IMR-90 (cell line): Measurements from ENCODE around the gene TBC1D4. TPM values are rescaled to one million over a fixed set of nuclear protein-coding genes. Genes with fewer than 3 reads are reported as not detected.
A peak's percentile ranks its signal among the peaks of the same experiment; 100 is the strongest.

Source experiments
- ATAC-seq: fragments of 200-7000 bp; cut with Tn5 transposase; 2 replicates; pipeline ENCODE4 v1.9.1; 2020; ENCODE audit warnings: low read depth, mild to moderate bottlenecking, moderate library complexity
- BruUV-seq: library from RNA; stranded (reverse); fragments of 400-500 nt; replicated peaks from 2 replicates; lab custom pipeline; 2021; lab: Mats Ljungman, UMichigan
- CTCF ChIA-PET: fragments of 300-600 bp; formaldehyde crosslinking; extraction: SDS; loops from one replicate; lab custom pipeline; 2021; ENCODE audit warnings: antibody characterized with exemption; lab: Yijun Ruan, JAX
- POLR2A ChIA-PET: fragments of 300-600 bp; sonication (Branson Sonifier 250); formaldehyde crosslinking; loops from one replicate; lab custom pipeline; 2022; ENCODE audit warnings: antibody characterized with exemption; ENCODE audit not compliant: unreplicated experiment; lab: Charles Lee
- DNase-seq: peaks from one replicate; pipeline ENCODE4 v3.0.0; 2013
- H2AFZ ChIP-seq: replicated peaks from 2 replicates; pipeline ENCODE3; 2013; ENCODE audit warnings: low read length, mild to moderate bottlenecking; ENCODE audit not compliant: poor library complexity
- H2AK5ac ChIP-seq: 2 replicates; pipeline ENCODE4 v1.6.1; 2013; ENCODE audit warnings: low read depth, low read length, inconsistent platforms
- H2AK9ac ChIP-seq: replicated peaks from 2 replicates; pipeline ENCODE3; 2013; ENCODE audit warnings: mild to moderate bottlenecking, low read depth, low read length, moderate library complexity; ENCODE audit not compliant: poor library complexity
- H2BK120ac ChIP-seq: 2 replicates; pipeline ENCODE4 v1.6.1; 2013; ENCODE audit warnings: low read depth, low read length, inconsistent platforms
- H2BK15ac ChIP-seq: 3 replicates; pipeline ENCODE4 v1.6.1; 2013; ENCODE audit warnings: low read depth, low read length, inconsistent platforms
- H2BK20ac ChIP-seq: 2 replicates; pipeline ENCODE4 v1.6.1; 2013; ENCODE audit warnings: low read depth, mild to moderate bottlenecking, inconsistent platforms, low read length, moderate library complexity
- H2BK5ac ChIP-seq: 2 replicates; pipeline ENCODE4 v1.6.1; 2013; ENCODE audit warnings: mild to moderate bottlenecking, low read depth, low read length, inconsistent platforms; ENCODE audit not compliant: poor library complexity, severe bottlenecking
- H3K14ac ChIP-seq: replicated peaks from 2 replicates; pipeline ENCODE4 v1.6.1; 2013; ENCODE audit warnings: low read depth, low read length, inconsistent platforms
- H3K18ac ChIP-seq: 2 replicates; pipeline ENCODE4 v1.6.1; 2013; ENCODE audit warnings: low read depth, low read length, control low read depth
- H3K23ac ChIP-seq: 2 replicates; pipeline ENCODE4 v1.6.1; 2013; ENCODE audit warnings: low read depth, low read length, inconsistent platforms
- H3K27ac ChIP-seq: 2 replicates; pipeline ENCODE4 v1.5.1; 2013; ENCODE audit warnings: mild to moderate bottlenecking, control low read depth, low read length; ENCODE audit not compliant: insufficient read depth
- H3K27me3 ChIP-seq: 2 replicates; pipeline ENCODE4 v1.6.1; 2013; ENCODE audit warnings: low read length; ENCODE audit not compliant: control insufficient read depth, insufficient read depth
- H3K36me3 ChIP-seq: 2 replicates; pipeline ENCODE4 v1.6.1; 2013; ENCODE audit warnings: low read length, mixed read lengths; ENCODE audit not compliant: control insufficient read depth, insufficient read depth
- H3K4ac ChIP-seq: 2 replicates; pipeline ENCODE4 v1.6.1; 2013; ENCODE audit warnings: low read depth, low read length, inconsistent platforms
- H3K4me1 ChIP-seq: 2 replicates; pipeline ENCODE4 v1.6.1; 2013; ENCODE audit warnings: low read length, mixed read lengths; ENCODE audit not compliant: control insufficient read depth, insufficient read depth
- H3K4me2 ChIP-seq: 2 replicates; pipeline ENCODE4 v1.6.1; 2013; ENCODE audit warnings: low read depth, mild to moderate bottlenecking, control low read depth, low read length, moderate library complexity
- H3K4me3 ChIP-seq: 2 replicates; pipeline ENCODE4 v1.5.1; 2013; ENCODE audit warnings: low read depth, mild to moderate bottlenecking, control low read depth, low read length, moderate library complexity; ENCODE audit not compliant: insufficient read depth
- H3K56ac ChIP-seq: 2 replicates; pipeline ENCODE4 v1.6.1; 2013; ENCODE audit warnings: low read length, inconsistent platforms; ENCODE audit not compliant: insufficient read depth; ENCODE audit errors: extremely low read depth
- H3K79me1 ChIP-seq, 2 experiments: 2 replicates each; pipeline ENCODE4 v1.6.1; 2013; ENCODE audit warnings: low read length in 2 of 2, inconsistent platforms in 1 of 2, low read depth in 1 of 2
- H3K9ac ChIP-seq: 2 replicates; pipeline ENCODE4 v1.6.1; 2013; ENCODE audit warnings: low read depth, low read length, control low read depth
- H3K9me1 ChIP-seq: 2 replicates; pipeline ENCODE4 v1.6.1; 2013; ENCODE audit warnings: low read length, inconsistent platforms; ENCODE audit not compliant: insufficient read depth
- H3K9me3 ChIP-seq: 2 replicates; pipeline ENCODE4 v1.6.1; 2013; ENCODE audit warnings: low read length; ENCODE audit not compliant: control insufficient read depth, insufficient read depth
- H4K20me1 ChIP-seq: 2 replicates; pipeline ENCODE4 v1.6.1; 2013; ENCODE audit warnings: low read length, inconsistent platforms; ENCODE audit not compliant: insufficient read depth
- H4K5ac ChIP-seq: 2 replicates; pipeline ENCODE4 v1.6.1; 2013; ENCODE audit warnings: mild to moderate bottlenecking, low read depth, low read length, control low read depth
- H4K8ac ChIP-seq, 2 experiments: 2 replicates each; pipeline ENCODE4 v1.6.1; 2013; ENCODE audit warnings: low read depth in 2 of 2, low read length in 2 of 2, control low read depth in 1 of 2, inconsistent platforms in 1 of 2
- H4K91ac ChIP-seq: 2 replicates; pipeline ENCODE4 v1.6.1; 2013; ENCODE audit warnings: low read depth, low read length, inconsistent platforms; ENCODE audit not compliant: insufficient read depth
- CEBPB ChIP-seq: IDR thresholded peaks from 2 replicates; pipeline ENCODE4 v1.6.1; 2012; ENCODE audit warnings: low read depth, low read length, improper control_type of control experiment
- NFE2L2 ChIP-seq: fragments of 150-350 bp; IDR thresholded peaks from 2 replicates; pipeline ENCODE4 v1.6.1; 2016; ENCODE audit warnings: low read depth, mild to moderate bottlenecking, low read length
- RAD21 ChIP-seq: IDR thresholded peaks from 2 replicates; pipeline ENCODE4 v1.6.1; 2012; ENCODE audit warnings: low read length, improper control_type of control experiment
- WGBS, 2 experiments: methylation state at CpG; one replicate each; pipeline versions ENCODE4 v1.1.5 to v1.1.7; 2013; ENCODE audit warnings: missing lambda C conversion rate in 2 of 2; ENCODE audit not compliant: insufficient read length in 1 of 2; ENCODE audit errors: extremely low coverage in 2 of 2; 5-methylcytosine and 5-hydroxymethylcytosine counted together
- dilution Hi-C: fragments of 300-500 bp; cut with HindIII; formaldehyde crosslinking; loops from one replicate; pipeline ENCODE4 v1.14.3; 2018; ENCODE audit warnings: low sequenced_read_pairs; ENCODE audit not compliant: unreplicated experiment
- in situ Hi-C: fragments of 300-500 bp; cut with MboI; formaldehyde crosslinking; loops from 3 replicates; pipeline ENCODE4 v1.14.3; 2019; ENCODE audit warnings: low sequenced_read_pairs, inconsistent platforms, mixed read lengths
- intact Hi-C: fragments of 100-400 bp; cut with micrococcal nuclease; formaldehyde crosslinking; loops from 2 replicates; pipeline ENCODE4 v1.10.0; 2022
- polyA plus RNA-seq, 3 experiments: library from polyadenylated mRNA; depleted of rRNA; stranded (reverse); fragments of >200 nt; gene quantifications; 2 replicates each; pipeline ENCODE4 v1.2.3, GENCODE V29; 2012; ENCODE audit warnings: low replicate concordance in 1 of 3
- total RNA-seq: library from RNA; depleted of rRNA; stranded (reverse); fragments of >200 nt; gene quantifications from 2 replicates; pipeline ENCODE4 v1.2.3, GENCODE V29; 2012

The TBC1D4 gene
- total and polyA plus RNA-seq, 2 of the 4 experiments (the other 2 are of a cell fraction): 7.5 to 22.8 TPM

- peak overlapping the region; percentile 73 for H2BK5ac ChIP-seq
- ATAC-seq (peak; percentile 40), DNase-seq (peak; percentile 92)
- WGBS, 2 experiments: no CpG with 5 or more reads among the region's 3 CpGs
- H2AFZ ChIP-seq: no peak overlapping the region
- no peaks in the 10 kb centered on the region for H4K20me1 ChIP-seq
- H3K4ac ChIP-seq: peak overlapping the region; percentile 40; the same call in 1 of the 2 replicates
- H3K4me2 ChIP-seq: peak overlapping the region; percentile 23; the same call in 1 of the 2 replicates
- peaks cover 10% of the 10 kb centered on the region; the same call in 1 of the 2 replicates for H3K4me1 ChIP-seq
- H2BK120ac ChIP-seq: peak overlapping the region; percentile 85; the same call in 1 of the 2 replicates
- peak overlapping the region; percentile 61; the same call in 1 of the 2 replicates for H3K56ac ChIP-seq
- no peak overlapping the region for H4K5ac ChIP-seq
- peaks cover 6% of the 10 kb centered on the region for H3K9me1 ChIP-seq
- CTCF ChIA-PET: interaction anchor here (1.4 kb wide), 1 partner anchor 114 kb away, joined by 5 read pairs; the partner anchor contains the start of gene TBC1D4
- peak overlapping the region; percentile 88 for H3K14ac ChIP-seq
- no TSS peak for BruUV-seq
- H3K27ac ChIP-seq: no peak overlapping the region
- intact Hi-C loops (no loop called here), dilution Hi-C loops (no loop called here), in situ Hi-C loops (no loop called here)
- H4K8ac ChIP-seq: peak overlapping the region in 1 of 2 experiments; percentile 29; a peak in 2 of 4 replicates
- H2BK20ac ChIP-seq: peak overlapping the region; percentile 89; the same call in 1 of the 2 replicates
- H4K91ac ChIP-seq: no peak overlapping the region
- no peaks in the 10 kb centered on the region for H3K27me3 ChIP-seq
- peak overlapping the region; percentile 33; the same call in 1 of the 2 replicates for H3K18ac ChIP-seq
- peak; percentile 79 for TF ChIP-seq CEBPB
- TF ChIP-seq RAD21: no peak
- no peak for TF ChIP-seq NFE2L2
- H2BK15ac ChIP-seq: peak overlapping the region; percentile 45; the same call in 2 of the 3 replicates
- H3K4me3 ChIP-seq: no peak overlapping the region
- H3K23ac ChIP-seq: peak overlapping the region; percentile 53; the same call in 1 of the 2 replicates
- no peak overlapping the region for H2AK5ac ChIP-seq
- no peaks in the 10 kb centered on the region for H3K9me3 ChIP-seq
- H2AK9ac ChIP-seq: no peak overlapping the region
- POLR2A ChIA-PET: no interaction called here
- peaks cover 8 to 20% of the 10 kb centered on the region in 2 experiments; a peak in 2 of 4 replicates for H3K79me1 ChIP-seq
- no peaks in the 10 kb centered on the region for H3K36me3 ChIP-seq
- no peak overlapping the region for H3K9ac ChIP-seq
These were observed 113.8 kb downstream of the TBC1D4 start for GRCh38 chr13:75368167-75368566.
